Erythroblast (primary cell): Measurements from ENCODE around the gene C12orf76.
"Not testable (repeated sequence)": the region's sequence is repeated elsewhere in the genome, so short reads cannot be mapped to it uniquely, and the experiment has no call there.

ENCODE experiments used
- DNase-seq, 2 experiments: peaks; one replicate each; lab custom pipeline; 2025; lab: John Stamatoyannopoulos, UW
- GATA1 ChIP-seq: IDR thresholded peaks from 2 replicates; pipeline ENCODE4 v1.6.1; 2011; ENCODE audit warnings: low read depth, mild to moderate bottlenecking, control low read depth, low read length, moderate library complexity
- POLR2A ChIP-seq: IDR thresholded peaks from 2 replicates; pipeline ENCODE4 v1.6.1; 2011; ENCODE audit warnings: mild to moderate bottlenecking, low read length

The C12orf76 gene

DNA sequence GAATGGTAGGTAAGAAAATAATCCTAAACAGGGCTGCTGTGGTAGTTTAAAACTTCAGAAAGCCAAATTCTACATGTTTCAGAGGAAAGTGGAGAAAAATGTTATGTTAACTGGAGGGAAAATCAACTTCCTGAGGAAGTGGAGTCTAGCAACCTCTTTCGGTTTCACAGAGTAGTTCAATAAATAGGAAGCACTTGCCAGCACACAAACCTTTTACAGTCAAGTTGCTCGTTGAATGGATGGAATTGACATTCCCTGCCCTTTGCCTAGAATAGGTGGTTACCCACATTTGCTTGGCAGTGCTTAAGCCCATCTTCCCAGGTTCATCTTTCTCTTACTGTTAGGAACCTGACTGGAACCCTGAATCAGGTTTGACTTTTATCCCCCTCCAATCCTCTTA lies 33.2 kb downstream of the C12orf76 start:
- no peak for TF ChIP-seq GATA1
- no peak for DNase-seq

DNA sequence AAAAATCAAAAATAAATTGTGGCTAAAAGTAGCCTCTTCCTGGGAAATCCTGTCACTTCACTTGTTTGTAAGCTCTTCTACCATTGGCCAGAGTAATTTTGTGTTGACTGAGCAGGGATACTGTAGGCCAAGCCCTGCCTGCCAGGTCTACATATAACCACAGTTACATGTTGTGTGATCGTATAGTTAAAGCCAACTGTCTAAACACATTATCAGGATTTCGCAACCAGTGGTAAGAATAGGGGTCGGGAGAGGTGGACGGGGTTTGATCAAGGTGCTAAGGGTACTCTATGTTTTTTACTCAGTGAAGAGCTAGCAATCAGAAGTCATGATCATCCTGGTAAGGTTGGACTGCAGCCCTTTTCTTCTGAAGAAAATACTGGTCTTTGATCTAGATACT lies 35.7 kb downstream of the C12orf76 start:
- TF ChIP-seq POLR2A (no peak), GATA1 (no peak)
- DNase-seq = no peak

- TF ChIP-seq POLR2A (no peak), GATA1 (no peak)
- DNase-seq = no peak
These were observed 36.2 kb downstream of the C12orf76 start for GRCh38 chr12:110012137-110012536.

DNA sequence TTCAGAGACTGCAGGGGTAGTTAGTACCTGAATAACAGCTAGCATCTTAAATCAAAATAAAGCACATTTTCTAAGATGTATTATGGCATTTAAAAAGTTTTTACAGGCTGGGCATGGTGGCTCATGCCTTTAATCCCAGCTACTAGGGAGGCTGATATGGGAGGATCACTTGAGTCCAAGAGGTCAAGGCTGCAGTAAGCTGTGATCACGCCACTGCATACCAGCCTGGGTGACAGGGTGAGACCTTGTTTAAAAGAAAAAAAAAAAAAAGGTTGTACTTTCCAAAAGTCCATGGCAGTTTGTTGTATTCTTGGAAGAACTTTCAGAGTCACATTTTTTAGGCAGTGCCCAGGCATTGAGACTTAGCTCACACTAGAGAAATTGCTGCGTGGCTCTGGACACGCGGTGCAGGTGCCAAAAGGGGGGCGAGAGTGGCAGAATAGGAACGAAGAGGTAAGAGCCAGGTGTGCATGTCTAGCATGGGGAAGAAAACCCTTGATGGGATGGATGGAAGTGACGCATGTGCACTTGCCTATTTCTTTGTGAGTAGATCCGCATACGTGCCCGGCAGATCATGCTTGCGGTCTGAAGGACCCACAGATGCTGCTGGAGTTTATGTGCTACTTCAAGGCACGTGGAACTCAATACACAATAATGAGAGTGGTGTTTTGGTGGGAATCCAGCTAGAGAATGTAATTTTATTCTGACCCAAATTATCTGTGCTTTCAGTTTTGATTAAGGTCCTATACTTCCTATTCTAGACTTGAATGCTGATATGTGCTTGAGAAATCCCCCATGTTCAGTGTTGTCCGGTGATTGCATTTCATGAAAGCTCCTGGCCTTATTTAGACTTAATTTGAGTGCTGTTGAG lies 37.2 kb downstream of the C12orf76 start:
- DNase-seq = no peak

DNA sequence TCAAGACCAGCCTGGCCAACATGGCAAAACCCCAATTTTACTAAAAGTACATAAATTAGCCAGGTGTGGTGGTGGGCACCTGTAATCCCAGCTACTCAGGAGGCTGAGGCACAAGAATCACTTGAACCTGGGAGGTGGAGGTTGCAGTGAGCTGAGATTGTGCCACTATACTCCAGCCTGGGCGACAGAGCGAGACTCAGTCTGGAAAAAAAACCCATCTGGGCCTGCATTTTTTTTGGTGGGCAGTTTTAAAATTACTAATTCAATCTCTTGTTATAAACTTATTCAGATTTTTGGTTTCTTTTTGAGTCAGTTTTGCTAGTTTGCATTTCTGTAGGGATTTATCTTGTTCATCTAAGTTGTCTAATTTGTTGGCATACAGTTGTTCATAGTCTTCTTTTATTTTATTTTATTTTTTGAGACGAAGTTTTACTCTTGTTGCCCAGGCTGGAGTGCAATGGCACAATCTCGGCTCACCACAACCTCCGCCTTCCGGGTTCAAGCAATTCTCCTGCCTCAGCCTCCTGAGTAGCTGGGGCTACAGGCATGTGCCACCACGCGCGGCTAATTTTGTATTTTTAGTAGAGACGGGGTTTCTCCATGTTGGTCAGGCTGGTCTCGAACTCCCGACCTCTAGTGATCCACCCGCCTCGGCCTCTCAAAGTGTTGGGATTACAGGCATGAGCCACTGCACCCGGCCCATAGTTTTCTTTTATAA lies 39.5 kb downstream of the C12orf76 start:
- DNase-seq = not testable (repeated sequence)

More for the DNA sequence above, 37.2 kb downstream of the C12orf76 start:
- TF ChIP-seq GATA1 (no peak), POLR2A (no peak)

GRCh38 chr12:110007881-110008280 lies 40.4 kb downstream of the C12orf76 start:
- no peak for DNase-seq
- TF ChIP-seq GATA1 (no peak), POLR2A (no peak)

- TF ChIP-seq GATA1 = no peak
- no peak for TF ChIP-seq POLR2A
- DNase-seq = no peak
These were observed 42.2 kb downstream of the C12orf76 start for GRCh38 chr12:110006115-110006514.

DNA sequence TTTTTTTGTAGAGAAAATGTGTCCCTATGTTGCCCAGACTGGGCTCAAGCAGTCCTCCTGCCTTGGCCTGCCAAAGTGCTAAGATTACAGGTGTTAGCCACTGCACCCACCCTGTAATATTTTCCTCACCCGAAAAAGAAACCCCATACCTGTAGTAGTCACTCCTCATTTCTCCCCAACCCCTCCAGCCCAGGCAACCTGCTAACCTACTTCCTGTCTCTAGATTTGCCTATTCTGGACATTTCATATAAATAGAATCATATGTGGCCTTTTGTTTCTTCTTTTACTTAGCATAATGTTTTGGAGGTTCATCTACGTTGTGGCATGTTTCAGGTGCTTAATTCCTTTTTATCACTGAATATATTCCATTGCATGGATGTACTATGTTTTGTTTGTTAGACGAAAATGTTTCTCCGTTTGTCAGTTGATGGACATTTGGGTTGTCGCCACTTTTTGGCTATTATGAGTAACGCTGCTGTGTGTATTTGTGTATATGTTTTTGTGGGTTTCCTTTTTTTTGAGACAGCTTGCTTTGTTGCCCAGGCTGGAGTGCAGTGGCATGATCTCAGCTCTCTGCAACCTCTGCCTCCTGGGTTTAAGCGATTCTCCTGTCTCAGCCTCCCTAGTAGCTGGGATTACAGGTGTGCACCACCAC lies 42.9 kb downstream of the C12orf76 start:
- DNase-seq = no peak
- TF ChIP-seq POLR2A (no peak), GATA1 (no peak)

DNA sequence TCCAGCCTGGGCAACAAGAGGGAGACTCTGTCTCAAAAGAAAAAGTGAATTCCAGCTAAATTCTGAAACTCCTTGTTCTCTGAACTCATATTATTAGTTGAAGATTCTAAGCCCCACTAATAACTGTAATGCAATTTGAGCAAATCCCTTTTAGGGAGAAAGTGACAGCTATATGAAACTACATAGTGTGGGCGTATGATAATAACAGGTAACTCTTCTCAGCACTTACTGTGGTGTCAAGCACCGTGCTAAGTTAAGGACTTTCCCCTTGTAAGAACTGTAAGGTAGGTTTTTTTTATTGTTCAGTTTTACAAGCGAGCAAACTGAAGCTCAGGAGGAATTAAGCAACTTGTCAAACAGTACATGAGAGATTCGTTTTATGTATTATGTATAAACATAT lies 43.7 kb downstream of the C12orf76 start:
- TF ChIP-seq POLR2A (no peak), GATA1 (no peak)
- no peak for DNase-seq

DNA sequence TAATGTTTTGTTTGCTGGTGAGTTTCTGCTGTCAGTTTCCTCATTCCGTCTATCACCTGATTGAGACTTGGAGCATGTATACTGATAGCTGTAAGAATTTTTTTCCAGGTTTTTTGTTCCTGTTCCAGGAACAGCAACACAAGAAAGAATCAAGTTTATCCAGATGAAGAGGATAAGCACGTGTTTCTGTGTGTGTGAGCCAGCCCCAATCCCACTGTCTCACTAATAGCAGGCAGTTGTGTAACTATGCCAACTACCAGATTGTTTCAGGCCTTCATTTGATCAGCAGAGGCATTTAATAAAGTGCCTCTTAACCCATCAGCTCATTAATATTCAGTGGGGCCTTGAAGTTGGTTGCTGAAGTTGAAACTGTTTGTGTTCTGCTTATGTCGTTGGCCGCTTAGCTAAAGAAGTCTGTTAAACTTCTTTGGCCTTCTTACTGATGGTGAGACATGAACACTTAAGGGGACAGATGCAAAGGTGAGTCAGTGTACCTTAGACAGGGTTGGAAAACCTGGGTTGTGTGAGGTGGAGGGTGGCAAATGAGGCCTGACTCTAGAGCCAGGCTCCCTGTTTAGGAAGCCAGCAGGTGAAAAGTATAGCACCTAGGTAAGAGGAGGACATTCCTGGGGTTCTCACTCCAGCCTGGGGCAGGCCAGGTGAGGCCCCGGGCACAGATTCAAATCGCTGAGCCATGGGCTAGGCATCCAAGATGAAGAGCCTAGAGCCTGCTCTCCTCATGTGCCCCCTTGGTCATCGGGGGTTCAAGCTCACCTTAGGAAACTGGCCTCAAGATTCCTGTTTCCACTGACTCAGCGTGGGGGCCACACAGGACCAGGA lies 45.4 kb downstream of the C12orf76 start:
- no peak for TF ChIP-seq POLR2A
- no peak for TF ChIP-seq GATA1
- DNase-seq = no peak

- no peak for DNase-seq
- TF ChIP-seq POLR2A = no peak
- TF ChIP-seq GATA1 = no peak
These were observed 46.7 kb downstream of the C12orf76 start for GRCh38 chr12:110001596-110001995.

GRCh38 chr12:109999983-110000505 lies 48.3 kb downstream of the C12orf76 start:
- DNase-seq = peak; percentile 33 to 48
- TF ChIP-seq GATA1 (no peak), POLR2A (no peak)

GRCh38 chr12:109999649-109999971 lies 48.7 kb downstream of the C12orf76 start:
- TF ChIP-seq GATA1 (no peak), POLR2A (no peak)
- DNase-seq = no peak
